ENCODE data around the gene PAX5.

DNA sequence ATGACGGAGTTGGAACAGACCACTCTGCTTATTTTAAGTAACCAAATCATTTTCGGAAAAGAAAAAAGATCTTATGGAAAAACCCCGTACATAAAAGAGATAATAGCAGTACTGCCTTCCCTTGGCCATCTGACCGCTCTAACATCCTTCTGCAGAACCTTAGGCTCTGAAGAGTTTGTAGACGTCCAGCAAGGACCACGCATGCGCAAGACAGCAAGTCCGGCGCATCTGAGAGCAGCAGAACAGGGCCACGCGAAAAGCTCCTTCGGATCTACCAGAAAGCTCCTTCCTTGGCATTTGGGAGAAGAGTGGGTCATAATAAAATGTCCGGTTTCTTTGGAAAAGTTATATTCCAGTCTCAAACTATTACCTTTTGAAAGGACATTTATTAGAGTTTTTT lies 26.8 kb downstream of the PAX5 start:
- TF ChIP-seq CTCF (IDR thresholded peaks at IDR 0.05), result no peak
- TF ChIP-seq POLR2A (IDR thresholded peaks at IDR 0.05), result no peak

All from esophagus squamous epithelium (tissue), 4 donors.